GM12875 (cell line): ENCODE results near the gene ARL6IP4.
A peak's percentile ranks its signal among the peaks of the same experiment; 100 is the strongest.

Experiments used
- H3K4me3 ChIP-seq: one replicate; pipeline ENCODE4 v1.5.1; 2011; ENCODE audit warnings: low read depth, low read length, control low read depth
- CTCF ChIP-seq: IDR thresholded peaks from 2 replicates; pipeline ENCODE4 v1.5.1; 2011; ENCODE audit warnings: low read depth, mild to moderate bottlenecking, control low read depth, inconsistent platforms, low read length, moderate library complexity, borderline replicate concordance; ENCODE audit not compliant: insufficient read depth

ARL6IP4 gene

GRCh38 chr12:122979908-122980182 is 636 bp upstream of the ARL6IP4 start:
- peak overlapping the region; percentile 97 for H3K4me3 ChIP-seq
- TF ChIP-seq CTCF: no peak

- H3K4me3 ChIP-seq: peak overlapping the region; percentile 97
- no peak for TF ChIP-seq CTCF
Observed at GRCh38 chr12:122981036-122981471, 573 bp downstream of the ARL6IP4 start.

- peak overlapping the region; percentile 97 for H3K4me3 ChIP-seq
- TF ChIP-seq CTCF: no peak
Observed at GRCh38 chr12:122981587-122982476, 1.4 kb downstream of the ARL6IP4 start.

- no peak overlapping the region for H3K4me3 ChIP-seq
- no peak for TF ChIP-seq CTCF
Observed at GRCh38 chr12:122982477-122982815, 2.0 kb downstream of the ARL6IP4 start.

- no peak for TF ChIP-seq CTCF
- no peak overlapping the region for H3K4me3 ChIP-seq
Observed at GRCh38 chr12:122982963-122983788, 2.7 kb downstream of the ARL6IP4 start.

- no peak for TF ChIP-seq CTCF
- H3K4me3 ChIP-seq: no peak overlapping the region
Observed at GRCh38 chr12:122983789-122984515, 3.5 kb downstream of the ARL6IP4 start.
